HUDEP-2 (cell line): Measurements from ENCODE around the gene YJU2.
"Not testable (repeated sequence)": the region's sequence is repeated elsewhere in the genome, so short reads cannot be mapped to it uniquely, and the experiment has no call there.

Experiments
- DNase-seq, 76 experiments: peaks; one replicate each; lab custom pipeline; 2025; ENCODE audit not compliant: unreplicated experiment in 76 of 76; lab: John Stamatoyannopoulos, UW

YJU2 gene

DNA sequence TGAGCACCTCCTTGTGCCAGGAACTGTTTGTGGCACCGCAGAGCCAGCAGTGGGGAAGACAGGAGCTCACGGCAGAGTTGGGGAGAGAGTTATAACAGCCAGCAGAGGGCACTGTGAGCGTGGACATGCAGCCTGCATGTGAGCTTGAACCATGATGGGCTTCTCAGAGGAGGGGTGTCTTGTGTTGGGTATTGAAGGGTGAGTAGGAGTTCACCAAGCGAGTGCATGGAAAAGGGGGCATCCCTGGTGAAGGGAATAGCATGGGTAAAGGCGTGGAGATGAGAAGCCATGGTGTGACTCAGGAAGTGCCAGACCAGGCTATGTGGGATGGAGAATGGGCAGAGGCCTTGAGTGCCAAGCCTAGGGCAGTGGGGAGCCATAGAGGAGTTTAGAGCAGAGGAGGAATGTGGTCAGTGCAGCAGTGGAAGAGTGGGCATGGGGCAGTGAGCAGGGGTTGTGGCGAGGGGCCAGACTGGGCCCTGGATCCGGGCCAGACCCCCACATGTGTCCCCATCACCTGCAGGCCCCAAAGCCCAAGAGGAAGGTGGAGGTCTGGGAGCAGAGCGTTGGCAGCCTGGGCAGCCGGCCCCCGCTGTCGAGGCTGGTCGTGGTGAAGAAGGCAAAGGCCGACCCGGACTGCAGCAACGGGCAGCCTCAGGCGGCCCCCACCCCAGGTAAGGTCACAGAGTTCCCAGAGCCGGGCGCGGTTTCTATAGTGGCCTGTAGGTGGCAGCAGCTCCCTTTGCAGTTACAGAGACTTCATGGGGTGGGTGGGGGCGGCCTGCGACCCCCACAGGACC, 20.4 kb downstream of the YJU2 start:
- peak in 70 of 76 experiments; percentile 11 to 84 (median 64) for DNase-seq

DNA sequence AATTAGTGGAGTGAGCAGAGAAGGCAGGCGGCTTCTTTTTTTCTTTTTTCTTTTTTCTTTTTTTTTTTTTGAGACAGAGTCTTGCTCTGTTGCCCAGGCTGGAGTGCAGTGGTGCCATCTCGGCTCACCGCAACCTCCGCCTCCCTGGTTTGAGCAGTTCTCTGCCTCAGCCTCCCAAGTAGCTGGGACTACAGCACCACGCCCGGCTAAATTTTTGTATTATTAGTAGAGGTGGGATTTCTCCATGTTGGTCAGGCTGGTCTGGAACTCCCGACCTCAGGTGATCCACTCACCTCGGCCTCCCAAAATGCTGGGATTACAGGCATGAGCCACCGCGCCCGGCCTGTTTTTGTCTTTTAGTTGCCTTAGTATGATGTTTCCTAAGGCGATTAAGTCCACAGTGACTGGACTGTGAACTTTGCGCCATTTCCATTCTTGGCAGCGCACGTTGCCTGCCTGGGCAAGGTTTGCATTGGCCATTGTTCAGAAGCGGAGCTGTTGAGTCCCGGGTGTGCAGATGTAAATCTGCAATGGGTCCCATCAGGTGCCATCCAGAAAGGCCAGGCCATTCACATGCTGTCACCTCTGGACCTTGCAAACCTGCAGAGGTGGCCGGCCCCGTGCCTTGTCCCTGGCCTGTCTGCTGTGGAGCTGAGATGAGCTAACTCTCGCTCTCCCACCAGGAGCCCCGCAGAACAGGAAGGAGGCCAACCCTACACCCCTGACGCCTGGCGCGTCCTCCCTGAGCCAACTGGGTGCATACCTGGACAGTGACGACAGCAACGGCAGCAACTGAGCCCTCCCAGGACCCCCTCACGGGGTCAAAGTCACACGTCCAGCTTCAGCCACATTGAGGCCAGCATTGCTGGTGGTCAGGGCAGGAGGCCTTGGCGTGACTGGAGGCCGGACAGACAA, 21.3 kb downstream of the YJU2 start:
- no peak for DNase-seq

DNA sequence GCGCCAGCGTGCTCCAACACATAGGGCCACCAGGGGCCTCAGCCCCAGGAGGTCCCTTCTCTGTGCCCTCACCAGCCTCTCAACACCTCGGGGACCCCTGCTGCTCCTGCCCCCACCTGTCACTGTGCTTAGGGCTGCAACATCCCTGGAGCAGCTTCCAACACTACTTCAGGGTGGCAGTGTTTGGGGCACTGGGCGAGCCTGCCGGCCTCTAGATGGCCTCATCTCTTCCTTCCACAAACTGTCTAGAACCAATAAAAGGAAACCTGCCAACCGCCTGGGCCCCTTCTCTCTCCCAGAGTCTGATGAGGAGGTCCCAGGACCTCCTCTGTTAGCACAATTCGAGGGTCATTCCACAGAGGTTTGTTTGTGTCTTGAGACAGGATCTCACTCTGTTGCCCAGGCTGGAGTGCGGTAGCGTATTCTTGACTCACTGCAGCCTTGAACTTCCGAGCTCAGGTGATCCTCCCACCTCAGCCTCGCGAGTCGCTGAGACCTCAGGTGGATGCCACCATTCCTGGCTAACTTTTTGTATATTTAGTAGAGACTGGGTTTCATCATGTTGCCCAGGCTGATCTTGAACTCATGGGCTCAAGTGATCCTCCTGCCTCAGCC, 22.0 kb downstream of the YJU2 start:
- no peak for DNase-seq

DNA sequence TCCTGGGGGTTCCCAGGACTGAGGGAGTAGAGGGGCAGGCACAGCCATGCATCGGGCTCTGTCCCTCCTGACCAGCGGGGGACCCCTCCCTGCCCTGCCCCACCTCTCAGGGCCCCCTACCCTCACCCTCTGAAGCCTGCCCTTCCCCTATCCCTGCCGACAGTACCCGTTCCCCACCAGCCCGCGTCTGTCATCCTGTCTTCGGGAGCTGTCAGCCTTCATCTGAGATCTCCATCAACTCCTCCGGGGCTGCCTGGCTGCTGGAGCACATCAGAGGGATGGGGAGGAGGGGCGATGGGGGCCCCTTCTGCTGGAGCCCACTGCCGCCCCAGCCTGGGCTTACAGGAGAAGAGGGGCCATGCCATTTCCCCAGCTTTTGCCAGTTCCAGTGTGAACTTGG, 26.0 kb downstream of the YJU2 start:
- no peak for DNase-seq

DNA sequence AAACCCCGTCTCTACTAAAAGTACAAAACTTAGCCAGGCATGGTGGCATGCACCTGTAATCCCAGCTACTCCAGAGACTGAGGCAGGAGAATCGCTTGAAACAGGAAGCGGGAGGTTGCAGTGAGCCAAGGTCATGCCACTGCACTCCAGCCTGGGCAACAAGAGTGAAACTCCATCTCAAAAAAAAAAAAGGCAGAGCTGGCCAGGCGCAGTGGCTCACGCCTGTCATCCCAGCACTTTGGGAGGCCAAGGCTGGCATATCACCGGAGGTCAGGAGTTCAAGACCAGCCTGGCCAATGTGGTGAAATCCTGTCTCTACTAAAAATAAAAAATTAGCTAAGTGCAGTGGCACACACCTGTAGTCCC, 27.4 kb downstream of the YJU2 start:
- not testable (repeated sequence) for DNase-seq

DNA sequence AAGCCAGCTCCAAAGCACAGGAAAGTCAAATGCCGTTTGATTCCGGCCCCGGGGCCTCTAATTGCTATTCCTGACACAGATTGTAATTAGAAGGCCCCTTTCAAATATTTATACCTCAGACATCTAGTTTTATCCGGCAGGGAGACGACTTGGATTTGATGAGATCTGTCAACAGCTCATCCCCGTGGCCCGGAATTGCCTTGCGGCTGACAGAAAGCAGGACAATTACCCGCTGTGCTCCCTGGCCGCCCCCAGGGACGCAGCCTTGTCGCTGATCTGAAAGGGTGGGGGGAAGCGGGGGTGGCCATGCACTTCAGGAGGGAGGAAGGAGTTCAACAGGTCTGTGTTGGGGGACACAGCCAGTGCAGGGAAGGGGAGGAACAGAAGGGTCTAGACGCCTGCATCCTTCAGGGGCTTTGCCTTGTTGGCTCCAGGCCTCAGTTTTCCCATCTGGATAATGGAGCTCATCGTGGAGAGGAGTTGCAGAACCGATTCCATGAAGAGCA, 30.4 kb downstream of the YJU2 start:
- no peak for DNase-seq

DNA sequence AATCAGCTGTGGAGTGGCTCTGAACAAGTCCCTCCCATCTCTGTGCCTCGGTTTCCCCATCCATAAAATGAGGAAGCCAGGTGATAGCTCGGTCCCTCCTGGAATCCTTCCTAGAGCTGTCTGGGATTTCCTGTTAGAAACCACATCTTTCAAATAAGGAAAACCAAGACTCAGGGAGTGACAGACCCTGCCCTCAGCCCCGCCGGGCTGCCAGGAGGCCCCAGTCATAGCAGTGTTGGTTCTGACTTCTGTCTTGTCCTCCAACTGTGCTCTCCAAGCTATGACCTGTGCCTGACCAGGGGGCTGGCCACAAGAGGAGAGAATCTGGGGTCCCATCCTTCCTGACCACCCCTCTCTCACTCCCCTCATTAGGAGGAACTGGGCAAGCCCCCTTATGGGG, 31.1 kb downstream of the YJU2 start:
- no peak for DNase-seq

DNA sequence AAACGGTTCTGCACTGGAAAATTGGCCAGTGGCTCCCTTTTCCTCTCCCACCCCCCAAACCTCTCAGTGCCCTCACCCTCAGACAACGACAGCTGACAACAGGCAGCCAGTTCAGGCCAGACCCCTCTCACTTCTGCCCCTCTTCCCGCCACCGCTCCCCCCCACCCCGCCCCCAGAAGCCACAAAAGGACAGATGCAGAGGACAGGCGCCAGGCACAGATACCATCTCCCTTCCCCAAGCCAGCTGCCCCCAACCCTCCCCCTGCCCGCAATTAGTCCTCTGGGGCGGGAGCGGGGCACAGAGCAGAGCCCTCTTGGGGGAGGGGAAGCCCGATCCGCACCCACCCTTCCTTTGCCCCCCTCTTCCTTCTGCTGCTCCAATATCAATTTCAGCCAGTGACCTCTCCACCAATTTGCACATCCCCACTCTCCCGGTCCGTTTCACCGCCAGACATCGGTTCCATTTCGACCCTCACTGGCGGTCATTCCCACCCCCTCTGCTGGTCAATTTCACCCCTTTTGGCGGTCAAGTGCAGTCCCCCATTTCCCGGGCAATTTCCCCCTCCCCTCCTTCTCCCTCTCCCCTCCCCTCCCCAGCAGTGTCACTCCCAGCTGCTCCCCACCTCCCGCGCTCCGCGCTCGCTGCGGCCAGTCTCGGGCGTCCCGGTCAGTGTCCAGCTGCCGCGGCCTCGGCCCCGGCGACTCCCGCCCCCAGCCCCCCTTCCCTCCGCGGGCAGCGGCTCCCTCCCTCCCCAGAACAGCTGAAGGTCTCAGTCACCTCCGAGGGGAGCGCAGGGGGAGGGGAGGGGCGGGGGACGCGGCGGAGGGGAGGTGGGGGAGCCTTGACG, 31.8 kb downstream of the YJU2 start, which contains the start of gene SHD:
Gene SHD (plus strand): TSS at position 848 of the 848 bp plus-strand sequence. CDS start 798 bp downstream, outside the sequence.
- DNase-seq = no peak

DNA sequence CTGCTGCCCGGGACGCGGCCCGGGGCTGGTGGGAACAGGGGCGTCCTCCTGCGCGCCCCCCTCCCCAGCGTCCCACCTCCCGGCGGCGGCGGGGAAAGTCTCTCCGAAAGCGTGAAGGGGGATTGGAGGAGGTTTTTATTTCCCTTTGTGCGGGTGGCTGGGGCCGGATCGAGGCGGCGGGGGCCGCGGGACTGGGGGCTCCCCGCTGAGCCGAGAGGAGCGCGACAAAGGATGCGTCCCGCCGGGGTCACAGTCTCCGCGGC, 32.3 kb downstream of the YJU2 start:
- no peak for DNase-seq

DNA sequence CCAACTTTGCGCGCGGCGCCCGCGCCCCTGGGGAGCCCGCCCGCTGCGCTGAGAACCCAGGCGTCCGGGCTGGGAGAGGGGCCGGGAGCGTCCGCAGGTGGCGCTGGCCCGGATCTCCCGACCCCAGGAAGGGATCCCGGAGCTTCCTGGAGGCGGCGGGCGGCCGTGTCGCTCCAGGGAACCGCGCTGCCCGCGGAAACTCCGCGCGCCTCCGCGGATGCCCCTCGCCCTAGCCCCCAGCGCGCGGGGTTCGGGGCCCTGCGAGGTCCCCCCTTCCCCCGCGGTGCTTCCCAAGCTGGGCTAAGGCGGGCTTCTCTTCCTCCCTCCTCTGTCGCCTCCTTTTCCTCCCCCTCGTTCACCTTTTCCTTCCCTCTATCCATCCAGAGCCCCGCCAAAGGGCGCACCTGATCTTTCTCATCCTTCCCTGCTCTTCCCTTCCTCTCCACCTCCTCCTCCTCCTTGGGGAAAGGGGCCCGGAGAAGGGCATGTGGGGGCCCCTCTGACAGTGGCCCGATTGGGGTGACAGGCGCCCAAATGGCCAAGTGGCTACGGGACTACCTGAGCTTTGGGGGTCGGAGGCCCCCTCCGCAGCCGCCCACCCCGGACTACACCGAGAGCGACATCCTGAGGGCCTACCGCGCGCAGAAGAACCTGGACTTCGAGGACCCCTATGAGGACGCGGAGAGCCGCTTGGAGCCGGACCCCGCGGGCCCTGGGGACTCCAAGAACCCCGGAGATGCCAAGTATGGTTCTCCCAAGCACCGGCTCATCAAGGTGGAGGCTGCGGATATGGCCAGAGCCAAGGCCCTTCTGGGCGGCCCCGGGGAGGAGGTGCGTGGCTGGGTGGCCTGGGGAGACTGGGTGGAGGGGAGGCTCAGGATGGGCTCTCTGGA, 32.9 kb downstream of the YJU2 start:
- no peak for DNase-seq

DNA sequence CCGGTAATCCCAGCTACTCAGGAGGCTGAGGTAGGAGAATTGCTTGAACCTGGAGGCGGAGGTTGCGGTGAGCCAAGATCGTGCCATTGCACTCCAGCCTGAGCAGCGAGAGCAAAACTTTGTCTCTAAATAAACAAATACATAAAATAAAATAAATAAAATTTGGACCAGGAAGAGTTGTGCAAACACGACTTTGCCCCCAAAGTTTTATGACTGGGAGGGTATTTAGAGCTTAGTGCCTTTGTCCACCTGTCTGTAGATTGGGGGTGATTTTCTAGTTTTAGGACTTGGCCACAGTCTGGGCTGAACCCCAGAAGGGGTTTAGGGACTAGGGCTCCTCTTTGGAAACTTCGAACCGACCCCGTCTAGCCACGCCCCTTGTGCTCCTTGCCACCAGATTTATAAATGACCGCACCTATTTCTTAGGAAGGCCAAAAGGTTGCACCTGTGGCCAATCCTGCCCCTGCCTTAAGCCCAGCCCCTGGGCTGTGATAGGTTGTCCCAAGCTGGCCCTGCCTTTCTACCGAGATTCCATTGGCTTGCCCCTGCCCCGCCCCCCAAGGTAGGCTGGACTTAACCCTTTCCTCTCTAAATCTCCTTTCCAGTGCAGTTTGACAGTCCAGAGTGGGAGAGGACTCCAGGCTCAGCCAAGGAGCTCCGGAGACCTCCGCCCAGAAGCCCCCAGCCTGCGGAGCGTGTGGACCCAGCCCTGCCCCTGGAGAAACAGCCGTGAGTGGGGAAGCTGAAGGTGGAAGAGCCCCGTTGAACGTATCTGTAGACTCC, 37.5 kb downstream of the YJU2 start:
- DNase-seq = peak in 11 of 76 experiments; percentile 4 to 31 (median 18)

DNA sequence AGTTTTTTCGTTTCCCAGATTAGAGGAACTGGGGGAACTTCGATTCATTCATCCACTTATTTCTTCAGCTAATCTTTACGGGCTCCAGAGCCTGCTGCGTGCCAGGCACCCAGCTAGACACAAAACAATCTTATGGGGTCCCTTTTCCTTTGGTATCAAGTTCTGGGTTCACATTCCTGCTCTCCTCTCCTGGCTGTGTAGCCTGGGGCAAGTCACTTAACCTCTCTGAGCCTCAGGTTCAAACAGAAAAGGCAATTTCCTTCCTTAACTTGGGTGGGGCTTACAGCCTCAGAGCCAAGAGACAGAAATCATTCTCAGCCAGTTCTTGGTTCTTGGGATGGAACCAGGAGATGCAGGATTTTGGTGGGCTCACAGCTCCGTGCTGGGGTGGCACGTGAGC, 38.1 kb downstream of the YJU2 start:
- DNase-seq = no peak

DNA sequence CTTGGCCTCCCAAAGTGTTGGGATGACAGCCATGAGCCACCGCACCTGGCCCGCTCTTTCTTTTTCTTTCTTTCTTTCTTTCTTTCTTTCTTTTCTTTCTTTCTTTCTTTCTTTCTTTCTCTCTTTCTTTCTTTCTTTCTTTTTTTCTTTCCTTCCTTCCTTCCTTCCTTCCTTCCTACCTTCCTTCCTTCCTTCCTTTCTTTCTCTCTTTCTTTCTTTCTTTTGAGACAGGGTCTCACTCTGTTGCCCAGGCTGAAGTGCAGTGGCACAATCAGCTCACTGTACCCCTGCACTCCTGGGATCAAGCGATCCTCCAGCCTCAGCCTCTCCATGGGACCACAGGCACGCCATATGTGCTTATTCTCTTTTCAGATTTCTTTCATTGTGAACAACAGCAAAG, 39.3 kb downstream of the YJU2 start:
- DNase-seq = not testable (repeated sequence)

DNA sequence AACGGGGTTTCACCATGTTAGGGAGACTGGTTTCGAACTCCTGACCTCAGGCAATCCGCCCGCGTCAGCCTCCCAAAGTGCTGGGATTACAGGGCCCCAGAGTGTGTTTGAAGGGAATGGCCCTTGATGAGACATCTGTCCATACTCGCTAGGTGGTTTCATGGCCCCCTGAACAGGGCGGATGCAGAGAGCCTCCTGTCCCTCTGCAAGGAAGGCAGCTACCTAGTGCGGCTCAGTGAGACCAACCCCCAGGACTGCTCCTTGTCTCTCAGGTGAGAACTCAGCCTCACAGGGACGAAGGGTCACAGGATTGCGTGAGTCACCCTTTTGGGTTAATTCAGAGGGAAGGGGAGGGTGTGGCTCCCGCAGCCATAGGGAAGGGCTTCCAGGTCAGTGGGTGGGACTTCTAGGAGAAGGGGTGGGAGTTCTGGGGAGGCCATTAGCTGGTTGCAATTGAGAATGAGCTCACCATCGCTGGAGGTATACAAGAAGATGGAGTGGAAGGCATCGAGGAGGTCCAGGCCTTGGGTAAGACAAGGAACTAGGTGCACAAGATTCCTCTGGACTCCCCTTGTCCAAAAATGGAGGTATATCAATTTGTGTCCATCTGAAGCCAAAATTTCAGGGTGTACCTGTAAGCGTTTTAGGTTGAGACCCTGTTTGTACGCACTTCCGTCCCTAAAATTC, 41.4 kb downstream of the YJU2 start:
- DNase-seq = peak in 1 of 76 experiments; percentile 13

DNA sequence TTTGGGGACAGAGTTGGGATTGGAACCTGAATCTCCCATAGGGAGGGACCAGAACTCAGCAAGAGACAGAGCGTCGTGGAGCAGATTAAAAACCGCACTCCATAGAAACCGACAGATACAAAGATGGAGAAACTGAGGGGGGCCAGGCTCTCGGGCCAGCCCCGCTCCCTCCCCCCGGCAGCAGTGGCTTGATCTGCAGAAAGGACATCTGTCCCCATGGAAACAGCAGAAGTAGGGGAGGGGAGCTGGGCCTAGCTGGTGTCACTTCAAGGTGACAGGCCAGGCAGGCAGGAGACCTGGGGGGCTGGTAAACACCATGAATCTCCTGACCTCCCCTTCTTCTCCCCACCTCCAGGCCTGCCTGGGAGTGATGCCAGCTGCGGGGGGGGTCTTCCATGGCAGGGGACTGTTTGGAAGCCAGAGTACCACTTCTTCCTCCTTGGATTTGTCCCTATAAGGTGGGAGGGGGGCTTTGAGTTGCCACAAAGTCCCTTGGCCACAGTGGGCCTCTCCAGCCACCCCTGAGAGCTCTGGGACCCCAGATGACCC, 44.4 kb downstream of the YJU2 start:
- DNase-seq = no peak

DNA sequence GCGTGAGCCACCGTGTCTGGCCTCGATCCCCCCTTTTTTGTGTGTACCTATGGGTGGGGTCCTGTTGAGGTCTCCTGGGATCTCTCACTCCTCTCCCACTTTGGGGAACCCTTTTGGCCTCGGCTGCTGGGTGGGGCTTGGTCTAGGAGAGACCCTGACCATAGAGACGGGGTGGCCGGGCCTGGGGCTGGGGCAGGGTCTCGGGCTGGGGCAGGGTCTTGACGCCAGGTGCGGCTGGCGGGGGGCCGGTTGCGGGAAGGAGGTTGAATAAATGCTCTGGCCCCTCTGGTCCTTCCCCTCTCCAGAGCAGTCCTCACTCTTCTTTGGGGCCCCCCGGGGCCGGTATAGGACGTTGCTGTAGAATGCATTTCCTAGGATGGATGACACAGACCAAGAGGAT, 45.6 kb downstream of the YJU2 start:
- DNase-seq = no peak

DNA sequence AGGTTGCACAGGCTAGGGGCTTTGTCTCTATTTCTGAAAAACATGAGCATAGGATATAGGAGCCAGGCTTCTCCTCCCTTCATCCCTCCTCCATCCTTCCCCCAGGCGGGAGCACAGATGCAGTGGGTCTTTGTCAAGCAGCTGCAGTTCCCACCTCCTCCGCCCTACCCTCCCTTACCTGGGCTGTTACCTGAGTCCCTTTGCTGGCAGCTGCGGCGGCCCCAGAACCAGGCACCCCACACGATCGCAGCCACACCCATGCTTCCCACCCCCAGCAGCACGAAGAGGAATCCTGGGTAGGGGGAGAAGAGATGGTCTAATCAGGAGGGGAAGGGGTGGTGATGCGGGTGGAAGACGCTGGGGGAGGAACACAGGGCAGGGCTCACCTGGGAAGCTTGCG, 47.5 kb downstream of the YJU2 start:
- DNase-seq = no peak
